ENCODE data around the gene ASIC4. TPM values are rescaled to one million over a fixed set of nuclear protein-coding genes. Genes with fewer than 3 reads are reported as not detected.

ASIC4 gene
- total RNA-seq, 4 donors from 2014 or later: not detected

- no peak for TF ChIP-seq CTCF (IDR thresholded peaks at IDR 0.05; ENCODE audit: low read depth)
Measured at GRCh38 chr2:219475697-219476651, 38.3 kb upstream of the ASIC4 start.

DNA sequence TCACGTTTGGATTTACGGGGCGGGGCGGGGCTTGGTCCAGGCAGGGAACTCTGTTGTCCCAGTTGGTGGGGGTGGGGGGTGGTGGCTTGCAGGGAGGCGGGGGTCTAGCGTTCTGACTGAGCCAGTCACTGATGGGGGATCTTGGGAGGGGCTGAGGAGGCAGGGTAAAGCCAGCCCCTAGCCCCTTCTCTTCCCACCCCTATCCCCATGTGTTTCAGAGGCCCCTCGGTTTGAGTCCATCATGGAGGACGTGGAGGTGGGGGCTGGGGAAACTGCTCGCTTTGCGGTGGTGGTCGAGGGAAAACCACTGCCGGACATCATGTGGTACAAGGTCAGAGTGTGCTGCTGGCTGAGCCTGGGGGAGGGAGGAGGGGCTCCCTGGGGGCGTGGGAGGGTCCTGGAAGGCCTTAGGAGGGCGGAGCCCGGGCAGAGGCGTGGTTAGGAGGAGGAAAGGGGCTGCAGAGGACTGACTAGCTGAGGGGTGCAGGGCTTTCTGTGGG, 37.6 kb upstream of the ASIC4 start:
- TF ChIP-seq CTCF (IDR thresholded peaks at IDR 0.05; ENCODE audit: low read depth): no peak

DNA sequence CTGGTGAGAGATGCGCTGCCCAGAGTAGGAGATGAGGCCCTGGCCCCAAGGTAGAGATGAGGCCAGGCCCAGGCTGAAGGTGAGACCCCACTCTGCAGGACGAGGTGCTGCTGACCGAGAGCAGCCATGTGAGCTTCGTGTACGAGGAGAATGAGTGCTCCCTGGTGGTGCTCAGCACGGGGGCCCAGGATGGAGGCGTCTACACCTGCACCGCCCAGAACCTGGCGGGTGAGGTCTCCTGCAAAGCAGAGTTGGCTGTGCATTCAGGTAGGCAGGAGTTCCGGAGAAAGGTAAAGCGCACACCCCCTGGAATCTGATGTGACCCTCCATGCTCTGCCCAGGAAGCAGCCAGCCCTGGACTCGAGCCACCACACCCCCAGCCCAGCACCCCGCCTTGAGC, 37.1 kb upstream of the ASIC4 start:
- no peak for TF ChIP-seq CTCF (IDR thresholded peaks at IDR 0.05; ENCODE audit: low read depth)

GRCh38 chr2:219477815-219478214, 36.5 kb upstream of the ASIC4 start:
- TF ChIP-seq CTCF (IDR thresholded peaks at IDR 0.05; ENCODE audit: low read depth): no peak

DNA sequence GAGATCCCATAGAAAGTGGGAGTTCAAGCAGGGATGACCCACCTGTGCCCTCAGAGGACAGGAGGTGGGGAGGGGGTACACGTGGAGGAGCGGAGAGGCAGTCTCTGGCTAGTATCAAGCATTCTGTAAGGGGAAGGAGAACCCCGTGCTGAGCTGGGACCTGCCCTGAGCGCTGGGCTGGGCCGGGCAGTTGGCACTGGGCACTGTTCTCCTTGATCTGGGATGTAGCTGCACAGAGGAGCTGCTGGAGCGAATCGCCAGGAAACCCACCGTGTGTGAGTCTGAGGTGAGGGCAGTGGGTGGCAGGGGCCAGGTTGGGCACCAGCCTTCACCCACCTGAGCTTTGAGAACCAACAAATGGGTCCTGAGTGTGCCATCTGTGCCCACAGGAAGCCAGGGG, 35.4 kb upstream of the ASIC4 start:
- TF ChIP-seq CTCF (IDR thresholded peaks at IDR 0.05; ENCODE audit: low read depth): no peak

DNA sequence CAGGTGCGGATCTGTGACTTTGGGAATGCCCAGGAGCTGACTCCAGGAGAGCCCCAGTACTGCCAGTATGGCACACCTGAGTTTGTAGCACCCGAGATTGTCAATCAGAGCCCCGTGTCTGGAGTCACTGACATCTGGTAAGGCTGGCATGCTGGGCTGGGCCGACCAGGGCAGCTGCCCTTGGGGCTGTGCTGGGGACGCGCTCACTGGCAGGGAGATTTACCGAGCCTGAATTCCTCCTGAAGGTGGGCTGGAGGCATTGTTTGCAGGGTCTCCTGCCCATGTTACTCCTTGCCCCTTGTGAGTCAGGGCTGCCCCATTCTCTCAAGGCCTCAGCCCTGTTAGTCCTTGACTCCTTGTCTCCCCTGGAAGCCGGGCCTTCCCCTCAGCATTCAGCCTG, 34.3 kb upstream of the ASIC4 start:
- TF ChIP-seq CTCF (IDR thresholded peaks at IDR 0.05; ENCODE audit: low read depth): no peak

DNA sequence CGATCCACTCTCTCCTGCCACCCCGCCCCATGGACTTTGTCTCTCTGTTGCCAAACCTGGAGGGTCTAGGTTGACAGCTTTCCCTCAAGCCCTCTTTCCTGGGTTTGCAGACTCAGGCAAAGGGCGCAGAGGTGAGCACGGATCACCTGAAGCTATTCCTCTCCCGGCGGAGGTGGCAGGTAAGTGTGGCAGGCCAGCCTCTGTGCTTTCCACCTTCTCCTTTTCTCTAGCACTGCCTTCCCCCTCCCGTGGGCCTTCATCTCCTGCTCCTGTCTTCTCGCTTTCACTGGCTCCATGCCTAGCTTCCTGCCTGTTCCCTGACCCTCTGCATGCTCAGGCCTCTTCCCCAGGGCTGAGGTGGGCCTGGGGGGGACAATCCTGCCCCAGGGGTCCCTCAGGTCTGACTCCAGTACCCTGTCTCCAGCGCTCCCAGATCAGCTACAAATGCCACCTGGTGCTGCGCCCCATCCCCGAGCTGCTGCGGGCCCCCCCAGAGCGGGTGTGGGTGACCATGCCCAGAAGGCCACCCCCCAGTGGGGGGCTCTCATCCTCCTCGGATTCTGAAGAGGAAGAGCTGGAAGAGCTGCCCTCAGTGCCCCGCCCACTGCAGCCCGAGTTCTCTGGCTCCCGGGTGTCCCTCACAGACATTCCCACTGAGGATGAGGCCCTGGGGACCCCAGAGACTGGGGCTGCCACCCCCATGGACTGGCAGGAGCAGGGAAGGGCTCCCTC, 31.4 kb upstream of the ASIC4 start:
- TF ChIP-seq CTCF (IDR thresholded peaks at IDR 0.05; ENCODE audit: low read depth): no peak
